ENCODE results near the gene SRSF9. TPM values are rescaled to one million over a fixed set of nuclear protein-coding genes. Genes with fewer than 3 reads are reported as not detected.
A peak's percentile ranks its signal among the peaks of the same experiment; 100 is the strongest.

The SRSF9 gene
- total and polyA plus RNA-seq, 2 of the 13 experiments (the other 11 are each of a cell fraction or from before 2014, with no cell fraction given), result 125 to 144 TPM

DNA sequence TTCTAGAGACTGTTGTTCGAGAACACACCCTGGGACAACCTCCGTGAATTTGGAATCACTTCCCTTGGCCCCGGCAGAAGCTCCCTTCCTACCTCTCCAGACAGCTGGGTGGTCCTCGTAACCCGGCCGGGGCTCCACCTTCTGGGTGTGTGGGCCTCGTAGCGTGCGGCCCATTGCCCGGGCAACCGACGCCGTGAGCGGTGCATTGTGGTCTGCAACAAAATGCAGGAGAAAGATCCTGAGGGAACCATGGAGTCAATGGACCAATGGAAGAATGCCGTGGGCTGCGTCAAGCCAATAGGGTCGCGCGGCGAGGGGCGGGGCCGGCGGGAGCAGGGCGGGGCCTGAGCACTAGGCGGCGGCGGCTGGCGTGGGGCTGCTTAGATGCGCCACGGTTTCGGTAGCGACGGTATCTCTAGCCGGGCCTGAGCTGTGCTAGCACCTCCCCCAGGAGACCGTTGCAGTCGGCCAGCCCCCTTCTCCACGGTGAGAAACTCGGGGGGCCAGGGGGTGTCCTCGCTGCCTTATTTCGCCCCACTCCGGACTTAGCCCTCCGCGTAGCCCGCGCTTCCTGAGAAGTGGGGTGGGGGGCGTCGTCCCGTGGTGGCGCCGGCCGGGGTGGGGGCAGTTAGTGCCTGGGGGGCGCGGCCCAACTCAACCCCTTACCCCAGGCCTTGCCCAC is 26.3 kb upstream of the SRSF9 start, which contains the start of gene DYNLL1 (continued):
- no peak for TF ChIP-seq MTA1 (CRISPR knock-in tag; IDR thresholded peaks at IDR 0.05; ENCODE audit: borderline replicate concordance)
- no peak for TF ChIP-seq HNF1B (CRISPR knock-in tag; IDR thresholded peaks at IDR 0.05)
- TF ChIP-seq ZNF607 (CRISPR knock-in tag; IDR thresholded peaks at IDR 0.05; ENCODE audit: borderline replicate concordance), result no peak
- no peak for TF ChIP-seq MLXIP (CRISPR knock-in tag; IDR thresholded peaks at IDR 0.05; ENCODE audit: borderline replicate concordance)
- no peak for TF ChIP-seq RCOR2 (CRISPR knock-in tag; IDR thresholded peaks at IDR 0.05)
- no peak for TF ChIP-seq FOXK2 (IDR thresholded peaks at IDR 0.05)
- no peak for TF ChIP-seq ZFP36L1 (CRISPR knock-in tag; IDR thresholded peaks at IDR 0.05)
- TF ChIP-seq PBX3 (CRISPR knock-in tag; IDR thresholded peaks at IDR 0.05; ENCODE audit: borderline replicate concordance), result no peak
- TF ChIP-seq GFI1 (CRISPR knock-in tag; IDR thresholded peaks at IDR 0.05; ENCODE audit: borderline replicate concordance), result peak; percentile 68; the same call in 1 of the 2 replicates
- TF ChIP-seq RARA (CRISPR knock-in tag; IDR thresholded peaks at IDR 0.05), result 0 out of 2 replicates have a peak, but pooled peaks have one; percentile 7
- 0 out of 2 replicates have a peak, but pooled peaks have one; percentile 41 for TF ChIP-seq SNAPC2 (CRISPR knock-in tag; IDR thresholded peaks at IDR 0.05)
- TF ChIP-seq TFDP1 (CRISPR knock-in tag; IDR thresholded peaks at IDR 0.05; ENCODE audit: borderline replicate concordance), result peak; percentile 30; the same call in 1 of the 2 replicates
- peak; percentile 84 for TF ChIP-seq SP4 (CRISPR knock-in tag; IDR thresholded peaks at IDR 0.05)
- TF ChIP-seq HDAC1 (CRISPR knock-in tag; IDR thresholded peaks at IDR 0.05), result peak; percentile 96
- no peak for TF ChIP-seq HMG20B (CRISPR knock-in tag; conservative IDR thresholded peaks at IDR 0.05)
- no peak for TF ChIP-seq SNRNP70 (IDR thresholded peaks at IDR 0.05; ENCODE audit: low read depth, low read length)
- TF ChIP-seq, protein P1, sequence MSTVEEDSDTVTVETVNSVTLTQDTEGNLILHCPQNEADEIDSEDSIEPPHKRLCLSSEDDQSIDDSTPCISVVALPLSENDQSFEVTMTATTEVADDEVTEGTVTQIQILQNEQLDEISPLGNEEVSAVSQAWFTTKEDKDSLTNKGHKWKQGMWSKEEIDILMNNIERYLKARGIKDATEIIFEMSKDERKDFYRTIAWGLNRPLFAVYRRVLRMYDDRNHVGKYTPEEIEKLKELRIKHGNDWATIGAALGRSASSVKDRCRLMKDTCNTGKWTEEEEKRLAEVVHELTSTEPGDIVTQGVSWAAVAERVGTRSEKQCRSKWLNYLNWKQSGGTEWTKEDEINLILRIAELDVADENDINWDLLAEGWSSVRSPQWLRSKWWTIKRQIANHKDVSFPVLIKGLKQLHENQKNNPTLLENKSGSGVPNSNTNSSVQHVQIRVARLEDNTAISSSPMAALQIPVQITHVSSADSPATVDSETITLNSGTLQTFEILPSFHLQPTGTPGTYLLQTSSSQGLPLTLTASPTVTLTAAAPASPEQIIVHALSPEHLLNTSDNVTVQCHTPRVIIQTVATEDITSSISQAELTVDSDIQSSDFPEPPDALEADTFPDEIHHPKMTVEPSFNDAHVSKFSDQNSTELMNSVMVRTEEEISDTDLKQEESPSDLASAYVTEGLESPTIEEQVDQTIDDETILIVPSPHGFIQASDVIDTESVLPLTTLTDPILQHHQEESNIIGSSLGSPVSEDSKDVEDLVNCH (CRISPR knock-in tag; IDR thresholded peaks at IDR 0.05), result no peak
- no peak for TF ChIP-seq ISX (CRISPR knock-in tag; conservative IDR thresholded peaks at IDR 0.05)
- TF ChIP-seq ZNF570 (CRISPR knock-in tag; IDR thresholded peaks at IDR 0.05; ENCODE audit: borderline replicate concordance), result no peak
- peak; percentile 37 for TF ChIP-seq ASH2L (IDR thresholded peaks at IDR 0.05; ENCODE audit: insufficient read length, low read depth, low read length)
- no peak for TF ChIP-seq BRCA1 (CRISPR knock-in tag; IDR thresholded peaks at IDR 0.05)

Measured in HepG2 (cell line).